ENCODE data around the gene MCEE.

GRCh38 chr2:71100195-71100964 lies 29.6 kb downstream of the MCEE start:
- TF ChIP-seq REST (IDR thresholded peaks at IDR 0.05; ENCODE audit: insufficient replicate concordance, low read depth), result no peak
- TF ChIP-seq, protein P1, sequence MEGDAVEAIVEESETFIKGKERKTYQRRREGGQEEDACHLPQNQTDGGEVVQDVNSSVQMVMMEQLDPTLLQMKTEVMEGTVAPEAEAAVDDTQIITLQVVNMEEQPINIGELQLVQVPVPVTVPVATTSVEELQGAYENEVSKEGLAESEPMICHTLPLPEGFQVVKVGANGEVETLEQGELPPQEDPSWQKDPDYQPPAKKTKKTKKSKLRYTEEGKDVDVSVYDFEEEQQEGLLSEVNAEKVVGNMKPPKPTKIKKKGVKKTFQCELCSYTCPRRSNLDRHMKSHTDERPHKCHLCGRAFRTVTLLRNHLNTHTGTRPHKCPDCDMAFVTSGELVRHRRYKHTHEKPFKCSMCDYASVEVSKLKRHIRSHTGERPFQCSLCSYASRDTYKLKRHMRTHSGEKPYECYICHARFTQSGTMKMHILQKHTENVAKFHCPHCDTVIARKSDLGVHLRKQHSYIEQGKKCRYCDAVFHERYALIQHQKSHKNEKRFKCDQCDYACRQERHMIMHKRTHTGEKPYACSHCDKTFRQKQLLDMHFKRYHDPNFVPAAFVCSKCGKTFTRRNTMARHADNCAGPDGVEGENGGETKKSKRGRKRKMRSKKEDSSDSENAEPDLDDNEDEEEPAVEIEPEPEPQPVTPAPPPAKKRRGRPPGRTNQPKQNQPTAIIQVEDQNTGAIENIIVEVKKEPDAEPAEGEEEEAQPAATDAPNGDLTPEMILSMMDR (IDR thresholded peaks at IDR 0.05; ENCODE audit: insufficient read depth, low read length), result peak; percentile 62
- no peak for TF ChIP-seq POLR2AphosphoS5 (IDR thresholded peaks at IDR 0.05; ENCODE audit: low read depth)
- no peak for TF ChIP-seq GABPA (IDR thresholded peaks at IDR 0.05; ENCODE audit: low read depth)
